ENCODE data around the gene ARMC12.

DNA sequence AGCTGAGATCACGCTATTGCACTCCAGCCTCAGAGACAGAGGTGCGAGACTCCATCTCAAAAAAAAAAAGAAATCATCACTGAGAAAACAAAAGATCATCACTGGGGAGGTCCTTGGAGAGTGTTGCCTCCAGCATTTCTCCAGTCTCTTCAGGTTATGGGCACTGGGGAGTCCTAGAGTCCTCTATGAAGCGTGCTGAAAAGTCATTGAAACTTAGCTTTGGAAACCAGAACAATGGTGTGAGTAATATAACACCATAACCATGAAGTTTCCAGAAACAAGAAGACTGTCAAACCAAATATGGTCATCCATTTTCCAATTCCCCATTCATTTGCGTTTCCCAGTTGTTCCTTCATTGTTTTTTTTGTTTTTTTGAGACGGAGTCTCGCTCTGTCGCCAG, 13.7 kb downstream of the ARMC12 start:
- TF ChIP-seq CTCF (IDR thresholded peaks at IDR 0.05; ENCODE audit: insufficient read depth, low read length) = no peak
- TF ChIP-seq POLR2AphosphoS5 (IDR thresholded peaks at IDR 0.05; ENCODE audit: low read depth) = no peak
